Measurements from ENCODE around the gene MPP3. TPM values are rescaled to one million over a fixed set of nuclear protein-coding genes. Genes with fewer than 3 reads are reported as not detected.
A peak's percentile ranks its signal among the peaks of the same experiment; 100 is the strongest.
"Not testable (repeated sequence)": the region's sequence is repeated elsewhere in the genome, so short reads cannot be mapped to it uniquely, and the experiment has no call there.

Gene MPP3
- total RNA-seq, 6 experiments from 2014 or later, result 1.3 to 2.5 (median 1.8) TPM

DNA sequence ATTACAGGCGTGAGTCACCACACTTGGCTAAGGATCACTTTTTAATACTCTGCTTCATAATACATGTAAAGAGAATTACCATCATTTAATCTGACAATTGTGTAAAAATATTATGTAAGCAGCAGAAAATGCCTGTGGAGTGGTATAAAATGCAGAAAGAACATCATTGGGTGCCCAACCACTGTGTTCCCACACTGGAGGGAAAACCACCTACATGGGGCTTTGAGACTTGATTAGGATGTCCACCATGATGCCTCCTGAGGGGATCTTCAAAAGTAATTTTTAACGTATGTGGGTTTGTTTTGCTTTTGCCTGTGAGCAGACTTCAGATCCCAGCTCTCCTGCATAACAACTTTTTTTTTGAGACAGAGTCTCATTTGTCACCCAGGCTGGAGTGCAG is 33.9 kb downstream of the MPP3 start:
- no peaks in the 10 kb centered on the region for H3K4me1 ChIP-seq
- H3K9me3 ChIP-seq, result no peaks in the 10 kb centered on the region
- no peak overlapping the region for H3K4me3 ChIP-seq
- WGBS (ENCODE audit: insufficient coverage, low coverage, low lambda C conversion rate, missing lambda C conversion rate), result 64% methylated on average over 1 of the region's 2 CpGs
- TF ChIP-seq POLR2A (IDR thresholded peaks at IDR 0.05), result no peak
- TF ChIP-seq, protein P1, sequence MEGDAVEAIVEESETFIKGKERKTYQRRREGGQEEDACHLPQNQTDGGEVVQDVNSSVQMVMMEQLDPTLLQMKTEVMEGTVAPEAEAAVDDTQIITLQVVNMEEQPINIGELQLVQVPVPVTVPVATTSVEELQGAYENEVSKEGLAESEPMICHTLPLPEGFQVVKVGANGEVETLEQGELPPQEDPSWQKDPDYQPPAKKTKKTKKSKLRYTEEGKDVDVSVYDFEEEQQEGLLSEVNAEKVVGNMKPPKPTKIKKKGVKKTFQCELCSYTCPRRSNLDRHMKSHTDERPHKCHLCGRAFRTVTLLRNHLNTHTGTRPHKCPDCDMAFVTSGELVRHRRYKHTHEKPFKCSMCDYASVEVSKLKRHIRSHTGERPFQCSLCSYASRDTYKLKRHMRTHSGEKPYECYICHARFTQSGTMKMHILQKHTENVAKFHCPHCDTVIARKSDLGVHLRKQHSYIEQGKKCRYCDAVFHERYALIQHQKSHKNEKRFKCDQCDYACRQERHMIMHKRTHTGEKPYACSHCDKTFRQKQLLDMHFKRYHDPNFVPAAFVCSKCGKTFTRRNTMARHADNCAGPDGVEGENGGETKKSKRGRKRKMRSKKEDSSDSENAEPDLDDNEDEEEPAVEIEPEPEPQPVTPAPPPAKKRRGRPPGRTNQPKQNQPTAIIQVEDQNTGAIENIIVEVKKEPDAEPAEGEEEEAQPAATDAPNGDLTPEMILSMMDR (IDR thresholded peaks at IDR 0.05), result no peak
- no peaks in the 10 kb centered on the region for H3K27me3 ChIP-seq
- intact Hi-C loops (cut with DNase I), result no loop called here
- no peak for DNase-seq
- no peaks in the 10 kb centered on the region for H3K36me3 ChIP-seq
- H3K27ac ChIP-seq, result no peak overlapping the region
- ATAC-seq, result no peak

DNA sequence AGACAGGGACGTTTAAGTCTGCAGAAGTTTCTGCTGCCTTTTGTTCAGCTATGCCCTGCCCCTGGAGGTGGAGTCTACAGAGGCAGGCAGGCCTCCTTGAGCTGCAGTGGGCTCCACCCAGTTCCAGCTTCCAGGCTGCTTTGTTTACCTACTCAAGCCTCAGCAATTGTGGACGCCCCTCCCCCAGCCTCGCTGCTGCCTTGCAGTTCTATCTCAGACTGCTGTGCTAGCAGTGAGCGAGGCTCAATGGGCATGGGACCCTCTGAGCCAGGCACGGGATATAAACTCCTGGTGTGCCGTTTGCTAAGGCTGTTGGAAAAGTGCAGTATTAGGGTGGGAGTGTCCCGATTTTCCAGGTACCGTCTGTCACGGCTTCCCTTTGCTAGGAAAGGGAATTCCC is 34.9 kb downstream of the MPP3 start:
- H3K27ac ChIP-seq; H3K4me3 ChIP-seq; H3K9me3 ChIP-seq; intact Hi-C loops (cut with DNase I); ATAC-seq; H3K36me3 ChIP-seq; DNase-seq; H3K27me3 ChIP-seq; H3K4me1 ChIP-seq: not testable (repeated sequence)
- 68% methylated on average over 6 of the region's 9 CpGs for WGBS (ENCODE audit: insufficient coverage, low coverage, low lambda C conversion rate, missing lambda C conversion rate)

DNA sequence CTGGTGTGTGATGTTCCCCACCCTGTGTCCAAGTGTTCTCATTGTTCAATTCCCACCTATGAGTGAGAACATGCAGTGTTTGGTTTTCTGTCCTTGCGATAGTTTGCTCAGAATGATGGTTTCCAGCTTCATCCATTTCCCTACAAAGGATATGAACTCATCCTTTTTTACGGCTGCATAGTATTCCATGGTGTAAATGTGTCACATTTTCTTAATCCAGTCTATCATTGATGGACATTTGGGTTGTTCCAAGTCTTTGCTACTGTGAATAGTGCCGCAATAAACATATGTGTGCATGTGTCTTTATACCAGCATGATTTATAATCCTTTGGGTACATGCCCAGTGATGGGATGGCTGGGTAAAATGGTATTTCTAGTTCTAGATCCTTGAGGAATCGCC is 40.3 kb downstream of the MPP3 start:
- H3K9me3 ChIP-seq; H3K4me1 ChIP-seq; ATAC-seq; H3K27me3 ChIP-seq; H3K4me3 ChIP-seq; intact Hi-C loops (cut with DNase I); H3K36me3 ChIP-seq; DNase-seq; H3K27ac ChIP-seq: not testable (repeated sequence)
- WGBS (ENCODE audit: insufficient coverage, low coverage, low lambda C conversion rate, missing lambda C conversion rate), result 73% methylated on average over 3 of the region's 4 CpGs

DNA sequence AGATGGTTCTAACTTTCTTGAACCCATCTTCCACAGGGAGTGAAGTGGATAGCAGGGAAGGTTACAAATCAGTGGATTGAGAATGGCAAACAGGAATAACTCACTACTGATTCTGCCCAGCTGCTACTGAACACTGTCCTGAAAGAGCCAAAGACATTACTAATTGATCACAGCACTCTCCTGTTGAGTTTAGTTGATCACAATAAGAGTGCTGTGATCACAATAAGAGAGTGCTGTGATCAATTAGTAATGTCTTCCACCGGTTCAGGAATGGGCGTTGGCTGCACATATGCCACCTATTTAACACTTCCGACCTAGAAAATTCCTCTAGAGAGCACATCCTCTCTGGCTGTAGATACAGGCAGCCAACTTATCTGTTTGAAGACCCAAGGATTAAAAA is 41.4 kb downstream of the MPP3 start:
- no peaks in the 10 kb centered on the region for H3K27me3 ChIP-seq
- no peaks in the 10 kb centered on the region for H3K9me3 ChIP-seq
- no peaks in the 10 kb centered on the region for H3K36me3 ChIP-seq
- intact Hi-C loops (cut with DNase I), result no loop called here
- peak; percentile 61 to 78 (median 76) for ATAC-seq
- 4% methylated on average over 3 of the region's 3 CpGs for WGBS (ENCODE audit: insufficient coverage, low coverage, low lambda C conversion rate, missing lambda C conversion rate)
- no peak for DNase-seq
- no peak overlapping the region for H3K4me3 ChIP-seq
- H3K27ac ChIP-seq, result no peak overlapping the region
- TF ChIP-seq POLR2A (IDR thresholded peaks at IDR 0.05), result no peak
- TF ChIP-seq, protein P1 (IDR thresholded peaks at IDR 0.05), result no peak
- H3K4me1 ChIP-seq, result no peaks in the 10 kb centered on the region

DNA sequence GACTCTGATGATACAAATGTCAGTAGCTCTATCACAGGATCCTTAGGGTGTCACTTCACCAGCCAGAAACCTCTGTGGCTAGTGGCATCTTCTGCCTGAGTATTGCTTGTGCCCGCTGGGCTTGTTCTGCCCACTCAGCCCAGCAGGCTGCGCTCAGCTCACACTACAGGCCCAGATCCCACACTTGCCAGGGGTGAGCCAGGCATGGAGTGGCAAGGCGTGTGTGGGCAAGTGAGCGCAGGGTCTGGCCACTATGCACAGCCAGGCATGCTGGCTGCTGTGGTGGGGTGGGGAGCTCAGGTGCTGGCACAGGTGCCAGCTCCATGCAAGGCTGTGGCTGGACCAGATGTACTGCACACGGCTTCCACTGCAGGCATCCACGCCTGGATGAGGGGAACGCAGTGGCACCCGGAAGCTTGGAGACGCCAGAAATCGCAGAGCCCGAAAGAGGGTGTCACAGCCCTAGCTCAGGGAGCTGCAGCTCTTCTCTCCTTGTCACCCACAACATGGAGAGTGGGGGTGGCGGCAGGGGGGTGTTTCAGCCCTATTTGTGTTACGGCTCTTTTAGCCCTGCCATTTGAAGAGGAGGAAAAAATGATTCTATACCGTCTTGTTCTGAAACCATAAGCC is 42.5 kb downstream of the MPP3 start:
- H3K9me3 ChIP-seq, result no peaks in the 10 kb centered on the region
- H3K4me3 ChIP-seq, result no peak overlapping the region
- ATAC-seq (peak in 2 of 4 donors; percentile 34 to 47), DNase-seq (no peak)
- no peaks in the 10 kb centered on the region for H3K36me3 ChIP-seq
- H3K4me1 ChIP-seq, result no peaks in the 10 kb centered on the region
- intact Hi-C loops (cut with DNase I), result no loop called here
- 91% methylated on average over 4 of the region's 14 CpGs for WGBS (ENCODE audit: insufficient coverage, low coverage, low lambda C conversion rate, missing lambda C conversion rate)
- no peak overlapping the region for H3K27ac ChIP-seq
- no peaks in the 10 kb centered on the region for H3K27me3 ChIP-seq
- TF ChIP-seq POLR2A (IDR thresholded peaks at IDR 0.05), result no peak
- TF ChIP-seq, protein P1 (IDR thresholded peaks at IDR 0.05), result peak in 1 of 4 donors; percentile 24

All from right lobe of liver (tissue), 6 donors.